ENCODE data around the gene RIMBP2.
"Not testable (repeated sequence)": the region's sequence is repeated elsewhere in the genome, so short reads cannot be mapped to it uniquely, and the experiment has no call there.

DNA sequence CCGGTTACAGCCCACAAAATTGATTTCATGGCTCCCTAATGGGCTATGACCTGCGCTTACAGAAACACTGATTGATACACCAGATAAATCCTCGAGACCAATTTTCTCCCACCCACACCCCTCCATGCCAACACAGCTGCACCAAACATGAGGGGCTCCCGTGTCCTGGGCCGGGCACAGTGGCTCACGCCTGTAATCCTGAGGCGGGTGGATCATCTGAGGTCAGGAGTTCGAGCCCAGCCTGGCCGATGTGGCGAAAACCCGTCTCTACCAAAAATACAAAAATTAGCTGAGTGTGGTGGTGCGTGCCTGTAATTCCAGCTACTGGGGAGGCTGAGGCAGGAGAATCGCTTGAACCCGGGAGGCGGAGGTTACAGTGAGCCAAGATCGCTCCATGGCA lies 27.1 kb downstream of the RIMBP2 start:
- TF ChIP-seq CTCF (IDR thresholded peaks at IDR 0.05); POLR2A (IDR thresholded peaks at IDR 0.05); POLR2AphosphoS5 (IDR thresholded peaks at IDR 0.05; ENCODE audit: insufficient read depth in 1 of 2, low read depth in 1 of 2): not testable (repeated sequence)

Measured in vagina (tissue), 2 donors.